ENCODE results near the gene ACSL1.

GRCh38 chr4:184808713-184809050, 17.1 kb downstream of the ACSL1 start:
- TF ChIP-seq EZH2 (IDR thresholded peaks at IDR 0.05; ENCODE audit: borderline replicate concordance, low read length) (no peak), CTCF (conservative IDR thresholded peaks at IDR 0.05 in 1 of 2, IDR thresholded peaks at IDR 0.05 in 1 of 2; ENCODE audit: extremely low read depth in 1 of 2, insufficient read depth in 1 of 2, low read depth in 1 of 2, low read length in 2 of 2) (no peak)

Measured in mammary epithelial cell (primary cell).